ENCODE measurements around the gene KCTD19. TPM values are rescaled to one million over a fixed set of nuclear protein-coding genes. Genes with fewer than 3 reads are reported as not detected.

Gene KCTD19
- total and polyA plus RNA-seq, 4 donors, result 0.07 to 5.1 (median 0.32) TPM

- TF ChIP-seq CTCF (IDR thresholded peaks at IDR 0.05; ENCODE audit: control extremely low read depth, extremely low read depth), result no peak
- WGBS, 2 donors, result 91 to 95% methylated on average over 7 of the region's 7 CpGs
Measured at GRCh38 chr16:67291461-67291860, 35.1 kb downstream of the KCTD19 start.

GRCh38 chr16:67287960-67288359, 38.6 kb downstream of the KCTD19 start:
- Histone ChIP-seq H3K27me3 (ENCODE audit: control insufficient read depth in 3 of 3, insufficient read depth in 3 of 3, low read length in 2 of 3) (no peaks in the 10 kb centered on the region), H3K9ac (ENCODE audit: insufficient read depth in 1 of 2, low read length in 2 of 2) (no peak overlapping the region), H3K4me3 (no peak overlapping the region), H3K9me3 (ENCODE audit: control insufficient read depth in 4 of 4, insufficient read depth in 3 of 4, low read length in 3 of 4) (no peaks in the 10 kb centered on the region), H3K36me3 (ENCODE audit: control insufficient read depth in 4 of 4, insufficient read depth in 4 of 4, low read length in 4 of 4) (peaks cover 0 to 7% (median 0%) of the 10 kb centered on the region in 4 donors), H3K27ac (ENCODE audit: low read depth in 1 of 2, low read length in 1 of 2) (no peak overlapping the region), H3K4me1 (ENCODE audit: control insufficient read depth in 5 of 5, insufficient read depth in 5 of 5, low read length in 5 of 5) (peaks cover 0 to 2% (median 0%) of the 10 kb centered on the region in 5 donors)
- ATAC-seq (ENCODE audit: insufficient read depth, low FRiP score), result no peak
- DNase-seq, result no peak
- 96 to 99% methylated on average over 14 of the region's 14 CpGs for WGBS, 2 donors
- TF ChIP-seq CTCF (IDR thresholded peaks at IDR 0.05; ENCODE audit: control extremely low read depth, extremely low read depth), result no peak

More at GRCh38 chr16:67291461-67291860, 35.1 kb downstream of the KCTD19 start:
- H3K27me3 ChIP-seq (ENCODE audit: control insufficient read depth in 3 of 3, insufficient read depth in 3 of 3, low read length in 2 of 3), result no peaks in the 10 kb centered on the region
- no peak overlapping the region for H3K27ac ChIP-seq (ENCODE audit: low read depth in 1 of 2, low read length in 1 of 2)
- H3K36me3 ChIP-seq (ENCODE audit: control insufficient read depth in 4 of 4, insufficient read depth in 4 of 4, low read length in 4 of 4), result peaks cover 0 to 7% (median 0%) of the 10 kb centered on the region in 4 donors
- H3K4me1 ChIP-seq (ENCODE audit: control insufficient read depth in 5 of 5, insufficient read depth in 5 of 5, low read length in 5 of 5), result peaks cover 0 to 8% (median 2%) of the 10 kb centered on the region in 5 donors
- H3K4me3 ChIP-seq, result no peak overlapping the region
- no peak for DNase-seq
- no peaks in the 10 kb centered on the region for H3K9me3 ChIP-seq (ENCODE audit: control insufficient read depth in 4 of 4, insufficient read depth in 3 of 4, low read length in 3 of 4)
- ATAC-seq (ENCODE audit: insufficient read depth, low FRiP score), result no peak
- no peak overlapping the region for H3K9ac ChIP-seq (ENCODE audit: insufficient read depth in 1 of 2, low read length in 2 of 2)

GRCh38 chr16:67286441-67287235, 39.9 kb downstream of the KCTD19 start:
- no peak overlapping the region for H3K27ac ChIP-seq (ENCODE audit: low read depth in 1 of 2, low read length in 1 of 2)
- no peak for TF ChIP-seq CTCF (IDR thresholded peaks at IDR 0.05; ENCODE audit: control extremely low read depth, extremely low read depth)
- peaks cover 0 to 2% (median 0%) of the 10 kb centered on the region in 5 donors for H3K4me1 ChIP-seq (ENCODE audit: control insufficient read depth in 5 of 5, insufficient read depth in 5 of 5, low read length in 5 of 5)
- H3K9ac ChIP-seq (ENCODE audit: insufficient read depth in 1 of 2, low read length in 2 of 2), result no peak overlapping the region
- no peak for ATAC-seq (ENCODE audit: insufficient read depth, low FRiP score)
- WGBS, 2 donors, result 93 to 94% methylated on average over 28 of the region's 28 CpGs
- H3K9me3 ChIP-seq (ENCODE audit: control insufficient read depth in 4 of 4, insufficient read depth in 3 of 4, low read length in 3 of 4), result no peaks in the 10 kb centered on the region
- H3K27me3 ChIP-seq (ENCODE audit: control insufficient read depth in 3 of 3, insufficient read depth in 3 of 3, low read length in 2 of 3), result no peaks in the 10 kb centered on the region
- no peak overlapping the region for H3K4me3 ChIP-seq
- H3K36me3 ChIP-seq (ENCODE audit: control insufficient read depth in 4 of 4, insufficient read depth in 4 of 4, low read length in 4 of 4), result peaks cover 0 to 7% (median 0%) of the 10 kb centered on the region in 4 donors
- no peak for DNase-seq
